Mesothelial cell of epicardium (in vitro differentiated cells): ENCODE data around the gene OPA3. TPM values are rescaled to one million over a fixed set of nuclear protein-coding genes. Genes with fewer than 3 reads are reported as not detected.

Experiments used
- DNase-seq, 2 experiments: peaks; one replicate each; pipeline ENCODE4 v3.0.0; 2021; ENCODE audit warnings: low spot score in 2 of 2; ENCODE audit not compliant: unreplicated experiment in 2 of 2
- H3K27ac Mint-ChIP-seq: 2 replicates; pipeline ENCODE4 v1.8.0; 2021; ENCODE audit warnings: mixed read lengths
- H3K27me3 Mint-ChIP-seq: 2 replicates; pipeline ENCODE4 v1.8.0; 2021; ENCODE audit warnings: low read depth, mixed read lengths
- H3K36me3 Mint-ChIP-seq: 2 replicates; pipeline ENCODE4 v1.8.0; 2021; ENCODE audit warnings: mixed read lengths
- H3K4me1 Mint-ChIP-seq: 2 replicates; pipeline ENCODE4 v1.8.0; 2021; ENCODE audit warnings: mixed read lengths
- H3K4me3 Mint-ChIP-seq: 2 replicates; pipeline ENCODE4 v1.8.0; 2021; ENCODE audit warnings: mild to moderate bottlenecking, moderate library complexity, mixed read lengths
- H3K9me3 Mint-ChIP-seq: 2 replicates; pipeline ENCODE4 v1.8.0; 2021; ENCODE audit warnings: mixed read lengths
- total RNA-seq: library from RNA; stranded (reverse); gene quantifications from 3 replicates; pipeline ENCODE4 v1.2.1, GENCODE V29; 2021
- TF ChIP-seq, protein P1 (sequence below): fragments of 200-600 bp; sonication (generic); IDR thresholded peaks from one replicate; pipeline ENCODE4 v1.5.0; 2021; ENCODE audit warnings: antibody characterized with exemption; ENCODE audit not compliant: unreplicated experiment

The OPA3 gene
- total RNA-seq, 1 donor from 2014 or later, result 11.6 TPM

DNA sequence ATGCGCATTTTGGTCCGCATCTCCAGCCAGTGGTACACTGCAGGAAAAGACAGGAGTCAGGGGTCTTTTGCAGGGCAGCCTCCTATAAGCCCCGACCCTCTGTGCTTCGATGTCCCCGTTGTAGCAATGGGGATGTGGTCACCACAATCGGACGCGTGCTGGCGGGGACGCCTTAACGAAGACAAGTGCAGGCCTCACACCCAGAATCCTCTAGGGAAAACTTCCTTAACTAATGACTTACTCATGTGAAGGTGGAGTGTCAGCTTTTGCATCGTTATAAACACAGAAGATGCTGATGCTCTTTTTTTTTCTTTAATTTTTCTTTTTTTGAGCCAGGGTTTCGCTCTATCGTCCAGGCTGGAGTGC, 55.2 kb downstream of the OPA3 start:
- Mint-ChIP-seq H3K36me3 (peaks cover 15% of the 10 kb centered on the region), H3K9me3 (peaks cover 9% of the 10 kb centered on the region), H3K27ac (no peak overlapping the region), H3K27me3 (peaks cover 23% of the 10 kb centered on the region), H3K4me1 (peaks cover 14% of the 10 kb centered on the region), H3K4me3 (peak overlapping the region; percentile 73)
- TF ChIP-seq, protein P1, sequence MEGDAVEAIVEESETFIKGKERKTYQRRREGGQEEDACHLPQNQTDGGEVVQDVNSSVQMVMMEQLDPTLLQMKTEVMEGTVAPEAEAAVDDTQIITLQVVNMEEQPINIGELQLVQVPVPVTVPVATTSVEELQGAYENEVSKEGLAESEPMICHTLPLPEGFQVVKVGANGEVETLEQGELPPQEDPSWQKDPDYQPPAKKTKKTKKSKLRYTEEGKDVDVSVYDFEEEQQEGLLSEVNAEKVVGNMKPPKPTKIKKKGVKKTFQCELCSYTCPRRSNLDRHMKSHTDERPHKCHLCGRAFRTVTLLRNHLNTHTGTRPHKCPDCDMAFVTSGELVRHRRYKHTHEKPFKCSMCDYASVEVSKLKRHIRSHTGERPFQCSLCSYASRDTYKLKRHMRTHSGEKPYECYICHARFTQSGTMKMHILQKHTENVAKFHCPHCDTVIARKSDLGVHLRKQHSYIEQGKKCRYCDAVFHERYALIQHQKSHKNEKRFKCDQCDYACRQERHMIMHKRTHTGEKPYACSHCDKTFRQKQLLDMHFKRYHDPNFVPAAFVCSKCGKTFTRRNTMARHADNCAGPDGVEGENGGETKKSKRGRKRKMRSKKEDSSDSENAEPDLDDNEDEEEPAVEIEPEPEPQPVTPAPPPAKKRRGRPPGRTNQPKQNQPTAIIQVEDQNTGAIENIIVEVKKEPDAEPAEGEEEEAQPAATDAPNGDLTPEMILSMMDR, result no peak
- DNase-seq, result no peak

DNA sequence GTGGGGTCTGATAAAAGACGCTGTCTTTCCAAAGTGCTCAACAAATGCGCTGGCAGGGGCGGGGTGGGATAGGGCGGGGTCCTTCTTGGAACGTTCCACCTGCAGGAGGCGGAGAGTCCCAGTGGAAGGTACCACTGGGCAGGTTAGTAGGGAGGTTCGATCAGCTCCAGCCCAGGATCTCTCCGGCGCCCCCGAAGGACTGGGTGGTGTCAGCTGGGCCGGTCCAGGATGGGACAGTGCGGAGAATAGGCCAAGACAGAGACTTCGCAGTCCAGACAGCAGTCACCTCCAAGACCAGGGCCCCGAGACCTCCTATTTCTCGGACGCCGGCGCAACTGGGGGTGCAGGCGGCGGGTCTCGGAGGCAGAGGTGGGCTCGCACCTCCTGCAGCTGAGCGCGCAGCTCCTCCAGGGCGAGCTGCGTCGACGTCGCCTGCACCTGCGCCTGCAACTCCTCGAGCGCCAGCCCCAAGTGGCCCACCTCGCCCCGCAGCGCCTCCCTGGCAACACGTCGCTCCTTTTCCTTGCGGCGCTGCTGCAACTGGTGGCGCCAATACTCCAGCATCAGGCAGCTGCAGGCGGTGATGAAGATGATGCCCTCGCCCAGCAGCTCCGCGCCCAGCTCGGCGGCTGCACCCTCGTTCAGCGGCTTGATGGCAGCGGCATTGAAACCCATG, 55.7 kb downstream of the OPA3 start:
- Mint-ChIP-seq H3K4me1 (peaks cover 14% of the 10 kb centered on the region), H3K9me3 (peaks cover 9% of the 10 kb centered on the region), H3K27me3 (peaks cover 23% of the 10 kb centered on the region), H3K4me3 (peak overlapping the region; percentile 73), H3K27ac (no peak overlapping the region), H3K36me3 (peaks cover 16% of the 10 kb centered on the region)
- TF ChIP-seq, protein P1, result no peak
- peak in 1 of 2 experiments; percentile 55 for DNase-seq

DNA sequence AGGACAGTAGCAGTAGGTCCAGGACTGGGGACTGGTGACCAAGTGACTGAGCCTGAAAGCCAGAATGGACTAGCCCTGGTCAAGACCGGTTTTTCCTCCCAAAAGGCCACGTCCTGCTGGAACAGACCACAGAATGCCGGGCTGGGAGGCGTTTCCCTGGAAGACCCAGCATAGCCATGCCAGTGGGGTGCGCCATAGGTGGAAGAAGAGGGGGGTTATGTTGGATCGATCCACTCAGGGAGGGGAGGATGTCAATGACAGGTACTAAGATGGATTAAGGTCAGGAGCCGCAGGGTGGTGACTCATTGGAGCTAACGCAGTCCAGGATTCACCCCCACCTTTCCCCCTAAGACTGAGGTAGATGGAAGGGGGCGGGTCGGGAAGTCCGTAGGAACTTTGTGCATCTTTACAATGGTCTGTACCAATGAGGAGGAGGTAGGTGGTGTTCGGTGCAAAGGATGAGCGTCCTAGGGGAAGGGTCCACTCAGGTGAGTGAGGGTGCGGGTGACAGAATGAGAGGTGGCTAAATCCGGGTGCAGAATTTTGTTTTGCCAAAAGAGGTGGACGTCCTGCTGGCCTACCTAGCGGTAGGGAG, 56.4 kb downstream of the OPA3 start:
- TF ChIP-seq, protein P1, result no peak
- Mint-ChIP-seq H3K27ac (no peak overlapping the region), H3K9me3 (peaks cover 9% of the 10 kb centered on the region), H3K27me3 (peaks cover 23% of the 10 kb centered on the region), H3K4me3 (peak overlapping the region; percentile 73), H3K4me1 (peaks cover 14% of the 10 kb centered on the region), H3K36me3 (peaks cover 20% of the 10 kb centered on the region)
- DNase-seq, result no peak

DNA sequence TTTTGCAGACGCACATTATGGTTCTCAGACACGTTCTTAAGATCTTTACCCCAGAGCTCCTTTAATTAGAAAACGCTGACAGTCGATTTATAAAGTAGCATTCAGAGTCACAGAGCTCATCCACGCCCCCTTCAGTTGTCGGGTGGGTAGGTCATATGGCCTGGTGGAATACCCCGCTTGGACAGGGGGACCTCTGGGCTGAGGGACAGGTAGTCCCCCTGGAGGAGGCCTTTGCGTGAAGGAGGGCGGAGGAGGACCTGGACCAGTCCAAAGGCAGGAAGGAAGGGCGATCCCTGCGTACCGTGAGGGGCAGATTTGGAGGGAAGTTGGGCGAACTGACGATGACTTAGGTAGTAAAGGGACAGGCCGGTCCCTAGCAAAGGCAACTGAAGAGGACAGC, 56.9 kb downstream of the OPA3 start:
- H3K36me3 Mint-ChIP-seq, result peaks cover 20% of the 10 kb centered on the region
- H3K4me1 Mint-ChIP-seq, result peaks cover 14% of the 10 kb centered on the region
- H3K27me3 Mint-ChIP-seq, result peaks cover 23% of the 10 kb centered on the region
- peak overlapping the region; percentile 73 for H3K4me3 Mint-ChIP-seq
- no peak overlapping the region for H3K27ac Mint-ChIP-seq
- no peak for DNase-seq
- TF ChIP-seq, protein P1, result no peak
- peaks cover 9% of the 10 kb centered on the region for H3K9me3 Mint-ChIP-seq

DNA sequence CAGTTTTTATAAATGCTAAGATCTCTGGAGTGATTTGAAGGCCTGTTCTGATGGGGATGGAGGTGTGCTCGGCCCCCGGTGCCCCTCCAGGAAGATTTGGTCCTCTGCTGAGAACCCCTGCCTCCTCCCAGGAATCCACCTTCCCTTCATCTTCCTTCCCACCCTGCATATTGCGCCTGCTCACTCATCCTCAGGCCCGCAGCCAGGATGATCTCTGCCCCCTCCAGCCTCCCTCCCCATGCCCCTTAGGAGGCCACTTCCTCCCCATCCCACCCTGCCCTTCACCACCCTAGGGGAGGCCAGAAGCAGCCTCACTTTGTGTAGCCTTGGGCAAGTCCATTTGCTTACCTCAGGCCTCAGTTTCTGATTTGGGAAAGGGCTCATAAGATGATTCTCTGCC, 57.6 kb downstream of the OPA3 start:
- H3K4me1 Mint-ChIP-seq, result peaks cover 14% of the 10 kb centered on the region
- no peak for DNase-seq
- peaks cover 9% of the 10 kb centered on the region for H3K9me3 Mint-ChIP-seq
- H3K27ac Mint-ChIP-seq, result no peak overlapping the region
- no peak overlapping the region for H3K4me3 Mint-ChIP-seq
- peaks cover 23% of the 10 kb centered on the region for H3K27me3 Mint-ChIP-seq
- TF ChIP-seq, protein P1, result no peak
- H3K36me3 Mint-ChIP-seq, result peaks cover 16% of the 10 kb centered on the region
